K562 (cell line): ENCODE measurements around the gene DDX50. TPM values are rescaled to one million over a fixed set of nuclear protein-coding genes. Genes with fewer than 3 reads are reported as not detected.

Experiments
- E2F3 ChIP-seq: fragments of 250-450 bp; sonication (Bioruptor Pico); IDR thresholded peaks from 2 replicates; pipeline ENCODE4 v1.4.0; 2020; ENCODE audit warnings: mild to moderate bottlenecking
- EP400 ChIP-seq: fragments of 450-650 bp; IDR thresholded peaks from 2 replicates; pipeline ENCODE4 v1.6.1; 2017; ENCODE audit warnings: antibody characterized with exemption, mild to moderate bottlenecking, moderate library complexity
- HLTF ChIP-seq: fragments of 450-650 bp; IDR thresholded peaks from 2 replicates; pipeline ENCODE4 v1.6.1; 2016
- HMBOX1 ChIP-seq: sonication (generic); IDR thresholded peaks from 2 replicates; pipeline ENCODE4 v1.6.1; 2016
- IFI16 ChIP-seq: fragments of 250-450 bp; sonication (Bioruptor Pico); IDR thresholded peaks from 2 replicates; pipeline ENCODE4 v2.1.2; 2022; ENCODE audit warnings: mild to moderate bottlenecking, inconsistent platforms
- MTA2 ChIP-seq: fragments of 450-650 bp; IDR thresholded peaks from 2 replicates; pipeline ENCODE4 v1.6.1; 2016; ENCODE audit warnings: low read depth
- NR0B1 ChIP-seq: fragments of 450-650 bp; IDR thresholded peaks from one replicate; pipeline ENCODE4 v1.6.1; 2018; ENCODE audit warnings: mild to moderate bottlenecking, moderate library complexity; ENCODE audit not compliant: partially characterized antibody
- RBM34 ChIP-seq: fragments of 200-400 bp; formaldehyde crosslinking; IDR thresholded peaks from 2 replicates; pipeline ENCODE4 v1.6.1; 2018; ENCODE audit warnings: low read length, borderline replicate concordance; ENCODE audit not compliant: insufficient read depth
- RNF219 ChIP-seq: fragments of 250-450 bp; sonication (Bioruptor Pico); IDR thresholded peaks from 2 replicates; pipeline ENCODE4 v1.5.0; 2022; ENCODE audit warnings: mild to moderate bottlenecking
- SMARCC2 ChIP-seq: fragments of 450-650 bp; IDR thresholded peaks from 2 replicates; pipeline ENCODE4 v1.6.1; 2017; ENCODE audit warnings: antibody characterized with exemption, moderate library complexity, mild to moderate bottlenecking, low read depth
- STAT5A ChIP-seq: IDR thresholded peaks from 2 replicates; pipeline ENCODE4 v1.6.1; 2012; ENCODE audit warnings: low read length, inconsistent platforms, borderline replicate concordance
- TRIM28 ChIP-seq: fragments of 450-650 bp; IDR thresholded peaks from 2 replicates; pipeline ENCODE4 v1.6.1; 2017
- YY1 ChIP-seq, 3 experiments: IDR thresholded peaks; 2 replicates each; pipeline ENCODE4 v1.6.1; 2011; ENCODE audit warnings: low read length in 2 of 3, mild to moderate bottlenecking in 2 of 3, moderate library complexity in 2 of 3, borderline replicate concordance in 1 of 3, control low read depth in 1 of 3, low read depth in 1 of 3; ENCODE audit not compliant: insufficient read depth in 3 of 3, insufficient replicate concordance in 2 of 3, control insufficient read depth in 1 of 3, insufficient read length in 1 of 3; ENCODE audit errors: extremely low read depth in 1 of 3
- ZNF511 ChIP-seq: sonication (generic); formaldehyde crosslinking; IDR thresholded peaks from 2 replicates; pipeline ENCODE4 v1.8.0; 2022; ENCODE audit warnings: mild to moderate bottlenecking, missing genetic modification reagents
- ZNF586 ChIP-seq: fragments of 450-650 bp; formaldehyde crosslinking; conservative IDR thresholded peaks from 2 replicates; pipeline ENCODE4 v1.4.0; 2020; ENCODE audit warnings: mild to moderate bottlenecking, moderate library complexity
- polyA plus RNA-seq, 8 experiments: library from polyadenylated mRNA; depleted of rRNA in 4 of 8; stranded (reverse) in 5 of 8; unstranded in 3 of 8; fragments of >200 nt; fragmentation: Nextera tagmentation in 2 of 8; fragmentation: Illumina TruSeq in 1 of 8; extraction: Ambion mirVana in 2 of 8; extraction: Trizol in 1 of 8; gene quantifications; 2 replicates each; pipeline versions ENCODE4 v1.2.1 to v1.2.3, GENCODE V29; 2011 to 2014; ENCODE audit warnings: inconsistent platforms in 1 of 8, missing spikeins in 1 of 8
- total RNA-seq, 7 experiments: library from RNA; depleted of rRNA in 6 of 7; stranded (reverse); fragments of >200 nt in 6 of 7; fragmentation: Illumina TruSeq in 2 of 7; extraction: Trizol in 2 of 7; gene quantifications; 2 replicates each; pipeline versions ENCODE4 v1.2.1 to v1.2.3, GENCODE V29; 2011 to 2021; ENCODE audit warnings: low replicate concordance in 1 of 7
- TF ChIP-seq, protein P1 (sequence below): fragments of 250-450 bp; sonication (Bioruptor Pico); IDR thresholded peaks from 2 replicates; pipeline ENCODE4 v1.4.0; 2020; ENCODE audit warnings: mild to moderate bottlenecking, moderate library complexity
- TF ChIP-seq, protein P2 (sequence below): fragments of 250-450 bp; sonication (Bioruptor Pico); IDR thresholded peaks from 2 replicates; pipeline ENCODE4 v1.9.0; 2021; ENCODE audit warnings: mild to moderate bottlenecking, inconsistent platforms

The DDX50 gene
- total and polyA plus RNA-seq, 9 of the 15 experiments (the other 6 are each of a cell fraction or from before 2014, with no cell fraction given): 36.7 to 86.8 (median 57.4) TPM

- TF ChIP-seq E2F3 (CRISPR knock-in tag): peak; percentile 83
- peak; percentile 42 to 72 (median 48) for TF ChIP-seq YY1 (IDR thresholded peaks at IDR 0.05; ENCODE audit: borderline replicate concordance in 1 of 3, control insufficient read depth in 1 of 3, extremely low read depth in 1 of 3, insufficient read depth in 3 of 3, insufficient read length in 1 of 3, insufficient replicate concordance in 2 of 3, low read depth in 1 of 3, low read length in 2 of 3)
- TF ChIP-seq RBM34: no peak
- TF ChIP-seq MTA2: 0 out of 2 replicates have a peak, but pooled peaks have one; percentile 38
- TF ChIP-seq TRIM28: peak; percentile 26; the same call in 1 of the 2 replicates
- TF ChIP-seq, protein P1, sequence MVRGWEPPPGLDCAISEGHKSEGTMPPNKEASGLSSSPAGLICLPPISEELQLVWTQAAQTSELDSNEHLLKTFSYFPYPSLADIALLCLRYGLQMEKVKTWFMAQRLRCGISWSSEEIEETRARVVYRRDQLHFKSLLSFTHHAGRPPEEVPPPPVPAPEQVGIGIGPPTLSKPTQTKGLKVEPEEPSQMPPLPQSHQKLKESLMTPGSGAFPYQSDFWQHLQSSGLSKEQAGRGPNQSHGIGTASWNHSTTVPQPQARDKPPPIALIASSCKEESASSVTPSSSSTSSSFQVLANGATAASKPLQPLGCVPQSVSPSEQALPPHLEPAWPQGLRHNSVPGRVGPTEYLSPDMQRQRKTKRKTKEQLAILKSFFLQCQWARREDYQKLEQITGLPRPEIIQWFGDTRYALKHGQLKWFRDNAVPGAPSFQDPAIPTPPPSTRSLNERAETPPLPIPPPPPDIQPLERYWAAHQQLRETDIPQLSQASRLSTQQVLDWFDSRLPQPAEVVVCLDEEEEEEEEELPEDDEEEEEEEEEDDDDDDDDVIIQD: no peak
- no peak for TF ChIP-seq HMBOX1
- TF ChIP-seq, protein P2, sequence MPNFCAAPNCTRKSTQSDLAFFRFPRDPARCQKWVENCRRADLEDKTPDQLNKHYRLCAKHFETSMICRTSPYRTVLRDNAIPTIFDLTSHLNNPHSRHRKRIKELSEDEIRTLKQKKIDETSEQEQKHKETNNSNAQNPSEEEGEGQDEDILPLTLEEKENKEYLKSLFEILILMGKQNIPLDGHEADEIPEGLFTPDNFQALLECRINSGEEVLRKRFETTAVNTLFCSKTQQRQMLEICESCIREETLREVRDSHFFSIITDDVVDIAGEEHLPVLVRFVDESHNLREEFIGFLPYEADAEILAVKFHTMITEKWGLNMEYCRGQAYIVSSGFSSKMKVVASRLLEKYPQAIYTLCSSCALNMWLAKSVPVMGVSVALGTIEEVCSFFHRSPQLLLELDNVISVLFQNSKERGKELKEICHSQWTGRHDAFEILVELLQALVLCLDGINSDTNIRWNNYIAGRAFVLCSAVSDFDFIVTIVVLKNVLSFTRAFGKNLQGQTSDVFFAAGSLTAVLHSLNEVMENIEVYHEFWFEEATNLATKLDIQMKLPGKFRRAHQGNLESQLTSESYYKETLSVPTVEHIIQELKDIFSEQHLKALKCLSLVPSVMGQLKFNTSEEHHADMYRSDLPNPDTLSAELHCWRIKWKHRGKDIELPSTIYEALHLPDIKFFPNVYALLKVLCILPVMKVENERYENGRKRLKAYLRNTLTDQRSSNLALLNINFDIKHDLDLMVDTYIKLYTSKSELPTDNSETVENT (CRISPR knock-in tag): peak; percentile 93
- TF ChIP-seq STAT5A: no peak
- peak; percentile 84 for TF ChIP-seq ZNF511 (CRISPR knock-in tag)
- no peak for TF ChIP-seq ZNF586 (CRISPR knock-in tag)
- no peak for TF ChIP-seq RNF219
- no peak for TF ChIP-seq EP400
- 0 out of 2 replicates have a peak, but pooled peaks have one; percentile 61 for TF ChIP-seq IFI16
- peak; percentile 35; the same call in 1 of the 2 replicates for TF ChIP-seq SMARCC2
- TF ChIP-seq HLTF: 0 out of 2 replicates have a peak, but pooled peaks have one; percentile 19
- TF ChIP-seq NR0B1: no peak
These were observed 549 bp upstream of the DDX50 start (continued) for GRCh38 chr10:68900427-68901104.
